Naive B cell (primary cell): Measurements from ENCODE around the gene KREMEN2. TPM values are rescaled to one million over a fixed set of nuclear protein-coding genes. Genes with fewer than 3 reads are reported as not detected.

Source experiments
- ATAC-seq, 2 donors: fragments of 150-1000 bp; cut with Tn5 transposase; 2 replicates each; pipeline ENCODE4 v1.10.0; 2021; ENCODE audit warnings: low read depth in 2 of 2, mild to moderate bottlenecking in 2 of 2, moderate library complexity in 2 of 2
- DNase-seq: peaks from one replicate; pipeline ENCODE4 v3.0.0; 2022
- H3K27ac Mint-ChIP-seq, 6 donors: one replicate each; pipeline ENCODE4 v1.8.0; 2020 to 2022; ENCODE audit warnings: mild to moderate bottlenecking in 6 of 6, mixed read lengths in 6 of 6, moderate library complexity in 5 of 6, inconsistent platforms in 2 of 6
- H3K27me3 Mint-ChIP-seq, 3 donors: one replicate each; pipeline ENCODE4 v1.8.0; 2021 to 2022; ENCODE audit warnings: mixed read lengths in 3 of 3, mild to moderate bottlenecking in 1 of 3
- H3K36me3 Mint-ChIP-seq, 2 donors: one replicate each; pipeline ENCODE4 v1.8.0; 2020 to 2022; ENCODE audit warnings: mixed read lengths in 2 of 2, inconsistent platforms in 1 of 2, mild to moderate bottlenecking in 1 of 2
- H3K4me1 Mint-ChIP-seq, 3 donors: one replicate each; pipeline ENCODE4 v1.8.0; 2020 to 2022; ENCODE audit warnings: mixed read lengths in 3 of 3, inconsistent platforms in 1 of 3, mild to moderate bottlenecking in 1 of 3, moderate library complexity in 1 of 3
- H3K4me3 Mint-ChIP-seq, 8 donors: one replicate each; pipeline ENCODE4 v1.8.0; 2020 to 2022; ENCODE audit warnings: mild to moderate bottlenecking in 8 of 8, mixed read lengths in 8 of 8, moderate library complexity in 8 of 8, inconsistent platforms in 2 of 8
- H3K9me3 Mint-ChIP-seq, 7 donors: one replicate each; pipeline ENCODE4 v1.8.0; 2020 to 2022; ENCODE audit warnings: mixed read lengths in 7 of 7, mild to moderate bottlenecking in 5 of 7, inconsistent platforms in 2 of 7, moderate library complexity in 1 of 7
- polyA plus RNA-seq, 6 donors: library from polyadenylated mRNA; unstranded; fragments of 300-500 nt; fragmentation: Illumina TruSeq; gene quantifications; one replicate each; pipeline ENCODE4 v1.2.3, GENCODE V29; 2021; ENCODE audit warnings: low read depth in 6 of 6

KREMEN2 gene
- polyA plus RNA-seq, 6 donors from 2014 or later, result 0.25 to 4.4 (median 1.2) TPM; not detected in 1

DNA sequence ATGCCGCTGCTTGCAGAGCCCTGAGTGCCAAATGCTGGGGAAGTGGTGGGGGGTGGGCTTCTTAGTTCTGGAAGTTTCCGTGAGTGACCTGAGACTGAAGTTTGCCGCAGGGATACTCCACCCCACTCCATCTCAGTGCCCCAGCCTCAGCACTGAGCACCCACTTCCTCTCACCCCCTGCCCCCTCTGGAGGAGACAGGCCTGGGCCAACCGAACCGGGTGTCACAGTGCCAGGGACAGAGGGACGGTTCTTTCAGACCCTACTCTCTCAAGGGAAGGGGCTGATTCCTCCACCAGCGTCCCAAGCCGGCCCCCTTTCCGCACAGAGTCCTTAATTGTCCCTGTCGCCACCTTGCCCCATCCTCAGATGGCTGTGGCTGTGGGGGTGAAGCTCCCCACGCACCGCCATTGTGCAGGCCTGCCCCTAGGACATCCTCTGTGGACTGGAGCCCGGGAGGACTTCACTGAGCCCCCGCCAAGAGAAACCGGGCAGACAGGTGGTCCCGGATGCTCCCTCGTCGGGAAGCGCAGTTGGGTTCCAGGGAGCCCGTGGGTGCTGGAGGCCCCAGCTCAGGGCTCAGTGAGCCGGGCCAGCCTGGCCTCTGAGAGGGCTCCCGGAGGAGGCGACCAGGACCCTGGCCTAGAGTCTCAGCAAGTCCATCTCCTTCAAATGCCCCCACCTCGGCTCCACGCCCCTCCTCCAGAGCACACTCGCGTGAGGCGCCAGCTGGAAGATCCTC lies 1.6 kb upstream of the KREMEN2 start:
- Mint-ChIP-seq H3K4me1 (peaks cover 19 to 31% (median 20%) of the 10 kb centered on the region in 3 donors), H3K27me3 (peaks cover 1 to 15% (median 4%) of the 10 kb centered on the region in 3 donors), H3K4me3 (peak overlapping the region; percentile 5 to 90 (median 68)), H3K9me3 (no peaks in the 10 kb centered on the region), H3K36me3 (no peaks in the 10 kb centered on the region), H3K27ac (no peak overlapping the region)
- DNase-seq (no peak), ATAC-seq (no peak)

- Mint-ChIP-seq H3K27me3 (peaks cover 0 to 21% (median 5%) of the 10 kb centered on the region in 3 donors), H3K27ac (peak overlapping the region in 2 of 6 donors; percentile 51 to 81), H3K36me3 (no peaks in the 10 kb centered on the region)
These were observed 877 bp upstream of the KREMEN2 start for GRCh38 chr16:2963074-2963722.

DNA sequence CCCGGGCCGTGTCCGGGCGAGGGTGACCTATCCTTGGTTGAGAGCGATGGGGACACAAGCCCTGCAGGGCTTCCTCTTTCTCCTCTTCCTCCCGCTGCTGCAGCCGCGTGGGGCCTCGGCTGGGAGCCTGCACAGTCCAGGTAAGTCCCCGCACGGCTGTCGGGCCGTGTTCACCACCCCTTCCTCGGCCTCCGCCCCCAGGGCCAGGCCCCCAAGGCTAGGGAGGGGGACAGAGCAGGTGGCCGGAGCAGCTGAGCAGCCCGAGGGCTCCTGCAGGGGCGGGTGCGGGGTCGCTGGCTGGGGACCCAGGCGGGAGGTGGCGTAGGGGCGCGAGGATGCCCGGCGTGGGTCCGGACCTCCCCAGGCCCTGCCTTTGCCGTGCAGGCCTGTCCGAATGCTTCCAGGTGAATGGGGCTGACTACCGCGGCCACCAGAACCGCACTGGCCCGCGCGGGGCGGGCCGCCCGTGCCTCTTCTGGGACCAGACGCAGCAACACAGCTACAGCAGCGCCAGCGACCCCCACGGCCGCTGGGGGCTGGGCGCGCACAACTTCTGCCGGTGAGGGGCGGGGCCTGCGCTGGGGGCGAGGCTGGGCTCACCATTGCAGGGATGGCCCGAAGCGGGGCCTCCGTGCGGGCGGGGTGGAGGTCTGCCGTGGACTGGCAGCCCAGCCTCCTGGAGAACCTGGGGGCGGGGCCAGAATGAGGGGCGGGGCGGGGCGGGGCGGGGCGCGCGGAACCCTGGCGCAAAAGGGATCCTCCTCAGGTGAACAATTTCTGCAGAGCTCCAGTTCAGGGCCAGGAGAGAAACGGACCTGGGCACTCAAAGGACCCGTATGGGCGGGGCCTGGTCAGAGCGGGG lies 631 bp downstream of the KREMEN2 start:
- Mint-ChIP-seq H3K4me3 (peak overlapping the region; percentile 83 to 94 (median 89)), H3K4me1 (peaks cover 30 to 43% (median 31%) of the 10 kb centered on the region in 3 donors), H3K9me3 (no peaks in the 10 kb centered on the region), H3K36me3 (no peaks in the 10 kb centered on the region), H3K27me3 (peaks cover 0 to 27% (median 10%) of the 10 kb centered on the region in 3 donors), H3K27ac (peak overlapping the region in 3 of 6 donors; percentile 56 to 81 (median 61))
- DNase-seq (peak; percentile 55), ATAC-seq (peak; percentile 24 to 27)

More at GRCh38 chr16:2963074-2963722, 877 bp upstream of the KREMEN2 start:
- Mint-ChIP-seq H3K4me1 (peaks cover 23 to 36% (median 25%) of the 10 kb centered on the region in 3 donors), H3K9me3 (no peaks in the 10 kb centered on the region), H3K4me3 (peak overlapping the region; percentile 83 to 94 (median 88))
- DNase-seq (peak; percentile 56), ATAC-seq (peak; percentile 36 to 44)

DNA sequence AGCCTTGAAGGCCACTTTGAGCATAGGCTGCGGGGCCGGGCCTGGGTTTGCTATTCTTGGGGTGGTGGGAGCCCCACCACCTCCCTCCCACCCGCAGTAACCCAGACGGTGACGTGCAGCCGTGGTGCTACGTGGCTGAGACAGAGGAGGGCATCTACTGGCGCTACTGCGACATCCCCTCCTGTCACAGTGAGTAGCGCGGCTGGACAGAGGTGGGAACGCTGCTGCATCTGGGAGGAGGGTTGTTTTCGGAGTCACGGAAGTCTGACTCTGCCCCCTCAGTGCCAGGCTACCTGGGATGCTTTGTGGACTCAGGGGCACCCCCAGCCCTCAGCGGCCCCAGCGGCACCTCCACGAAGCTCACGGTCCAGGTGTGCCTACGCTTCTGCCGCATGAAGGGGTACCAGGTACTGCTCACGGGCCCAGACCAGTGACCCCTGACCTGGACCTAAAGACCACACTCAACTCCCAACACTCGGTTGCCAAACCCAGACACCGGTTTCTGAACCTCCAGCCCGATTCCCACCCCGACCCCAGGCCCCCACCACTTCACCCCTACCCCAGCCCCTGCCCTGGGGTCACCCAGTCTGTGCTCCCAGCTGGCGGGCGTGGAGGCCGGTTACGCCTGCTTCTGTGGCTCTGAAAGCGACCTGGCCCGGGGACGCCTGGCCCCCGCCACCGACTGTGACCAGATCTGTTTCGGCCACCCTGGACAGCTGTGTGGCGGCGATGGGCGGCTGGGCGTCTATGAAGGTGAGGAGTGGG lies 2.1 kb downstream of the KREMEN2 start:
- no peak for ATAC-seq
- Mint-ChIP-seq H3K36me3 (no peaks in the 10 kb centered on the region), H3K4me1 (peaks cover 31 to 53% (median 36%) of the 10 kb centered on the region in 3 donors), H3K4me3 (peak overlapping the region in 4 of 8 donors; percentile 83 to 92 (median 88)), H3K27me3 (peaks cover 5 to 26% (median 10%) of the 10 kb centered on the region in 3 donors), H3K27ac (no peak overlapping the region), H3K9me3 (no peaks in the 10 kb centered on the region)
- no peak for DNase-seq

- H3K4me3 Mint-ChIP-seq, result no peak overlapping the region
- H3K27ac Mint-ChIP-seq, result no peak overlapping the region
- no peak for ATAC-seq
- no peaks in the 10 kb centered on the region for H3K36me3 Mint-ChIP-seq
- no peak for DNase-seq
- peaks cover 28 to 50% (median 34%) of the 10 kb centered on the region in 3 donors for H3K4me1 Mint-ChIP-seq
- H3K9me3 Mint-ChIP-seq, result no peaks in the 10 kb centered on the region
- peaks cover 8 to 27% (median 10%) of the 10 kb centered on the region in 3 donors for H3K27me3 Mint-ChIP-seq
These were observed 2.7 kb downstream of the KREMEN2 start for GRCh38 chr16:2966808-2967191.

DNA sequence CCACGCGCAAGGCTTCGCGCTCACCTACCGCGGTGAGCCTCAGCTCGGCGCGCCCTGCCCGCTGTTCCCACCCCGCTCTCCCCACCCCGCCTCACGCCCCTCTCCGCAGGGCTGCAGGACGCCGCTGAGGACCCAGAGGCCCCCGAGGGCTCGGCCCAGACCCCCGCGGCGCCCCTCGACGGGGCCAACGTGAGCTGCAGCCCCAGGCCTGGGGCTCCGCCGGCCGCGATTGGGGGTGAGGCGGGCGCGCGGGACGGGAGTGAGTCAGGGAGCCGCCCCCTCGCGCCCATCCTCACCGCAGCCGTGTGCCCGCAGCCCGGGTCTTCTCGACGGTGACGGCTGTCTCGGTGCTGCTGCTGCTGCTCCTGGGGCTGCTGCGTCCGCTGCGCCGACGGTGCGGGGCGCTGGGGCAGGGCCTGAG lies 3.1 kb downstream of the KREMEN2 start:
- Mint-ChIP-seq H3K4me1 (peaks cover 30 to 52% (median 31%) of the 10 kb centered on the region in 3 donors), H3K36me3 (no peaks in the 10 kb centered on the region)
- no peak for DNase-seq

DNA sequence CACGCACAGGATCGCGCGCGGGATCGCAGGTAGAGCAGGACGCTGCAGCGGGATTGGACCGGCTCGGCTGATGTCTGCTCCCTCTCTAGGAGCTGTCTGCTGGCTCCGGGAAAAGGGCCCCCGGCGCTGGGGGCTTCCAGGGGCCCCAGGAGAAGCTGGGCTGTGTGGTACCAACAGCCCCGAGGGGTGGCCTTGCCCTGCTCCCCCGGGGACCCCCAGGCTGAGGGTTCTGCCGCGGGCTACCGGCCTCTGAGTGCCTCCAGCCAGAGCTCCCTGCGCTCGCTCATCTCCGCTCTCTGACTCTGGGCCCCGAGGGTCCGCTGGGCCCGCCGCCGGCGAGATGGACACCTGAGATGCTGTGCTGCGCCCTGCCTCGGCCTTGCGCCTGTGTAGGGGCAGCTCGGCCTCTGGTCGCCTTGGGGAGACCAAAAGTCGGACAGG lies 3.7 kb downstream of the KREMEN2 start:
- peaks cover 7 to 37% (median 19%) of the 10 kb centered on the region in 3 donors for H3K27me3 Mint-ChIP-seq
- no peaks in the 10 kb centered on the region for H3K9me3 Mint-ChIP-seq
- DNase-seq (no peak), ATAC-seq (no peak)
- H3K4me3 Mint-ChIP-seq, result peak overlapping the region; percentile 44 to 88 (median 80)
- no peaks in the 10 kb centered on the region for H3K36me3 Mint-ChIP-seq
- H3K4me1 Mint-ChIP-seq, result peaks cover 29 to 56% (median 31%) of the 10 kb centered on the region in 3 donors
- H3K27ac Mint-ChIP-seq, result no peak overlapping the region

More for the DNA sequence above, 3.1 kb downstream of the KREMEN2 start:
- no peak overlapping the region for H3K27ac Mint-ChIP-seq
- H3K4me3 Mint-ChIP-seq, result peak overlapping the region in 2 of 8 donors; percentile 24 to 75
- ATAC-seq, result no peak
- H3K27me3 Mint-ChIP-seq, result peaks cover 7 to 32% (median 14%) of the 10 kb centered on the region in 3 donors
- H3K9me3 Mint-ChIP-seq, result no peaks in the 10 kb centered on the region

DNA sequence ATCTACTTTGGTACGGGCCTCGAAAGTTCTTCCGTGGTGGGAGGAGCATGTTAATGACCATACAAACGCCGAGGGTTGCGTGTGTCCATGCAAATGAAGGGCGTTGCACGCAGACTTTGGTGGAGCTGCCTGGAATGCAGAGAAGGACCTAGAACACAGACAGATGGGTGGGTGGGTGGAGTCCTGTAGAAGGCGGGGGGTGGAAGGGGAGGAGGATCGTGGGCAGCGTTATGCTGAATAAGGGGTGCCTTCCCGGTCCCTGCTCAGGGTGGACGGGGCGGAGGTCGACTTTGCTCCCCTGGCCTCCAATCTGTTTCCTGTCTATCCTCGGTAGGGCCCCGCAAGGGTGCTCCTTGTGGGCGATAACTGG lies 4.3 kb downstream of the KREMEN2 start:
- peaks cover 7 to 37% (median 20%) of the 10 kb centered on the region in 3 donors for H3K27me3 Mint-ChIP-seq
- no peaks in the 10 kb centered on the region for H3K9me3 Mint-ChIP-seq
- DNase-seq (no peak), ATAC-seq (no peak)
- H3K4me1 Mint-ChIP-seq, result peaks cover 29 to 50% (median 31%) of the 10 kb centered on the region in 3 donors
- H3K27ac Mint-ChIP-seq, result peak overlapping the region in 2 of 6 donors; percentile 50 to 83
- H3K36me3 Mint-ChIP-seq, result no peaks in the 10 kb centered on the region
- H3K4me3 Mint-ChIP-seq, result peak overlapping the region; percentile 75 to 88 (median 80)

GRCh38 chr16:2968738-2969544 lies 4.9 kb downstream of the KREMEN2 start, which contains the start of gene PAQR4:
TSS of gene PAQR4 (plus strand) at chr16:2969348. CDS start at chr16:2969675, 327 bp downstream.
- ATAC-seq (peak; percentile 77), DNase-seq (peak; percentile 84)
- H3K9me3 Mint-ChIP-seq, result no peaks in the 10 kb centered on the region
- peak within 1 kb of the TSS; percentile 75 to 88 (median 82) for H3K4me3 Mint-ChIP-seq
- peaks cover 25 to 44% (median 29%) of the 10 kb centered on the region in 3 donors for H3K4me1 Mint-ChIP-seq
- H3K36me3 Mint-ChIP-seq, result no peaks in the 10 kb centered on the region
- peaks cover 7 to 36% (median 20%) of the 10 kb centered on the region in 3 donors for H3K27me3 Mint-ChIP-seq
- peak within 1 kb of the TSS in 2 of 6 donors; percentile 65 to 83 for H3K27ac Mint-ChIP-seq

DNA sequence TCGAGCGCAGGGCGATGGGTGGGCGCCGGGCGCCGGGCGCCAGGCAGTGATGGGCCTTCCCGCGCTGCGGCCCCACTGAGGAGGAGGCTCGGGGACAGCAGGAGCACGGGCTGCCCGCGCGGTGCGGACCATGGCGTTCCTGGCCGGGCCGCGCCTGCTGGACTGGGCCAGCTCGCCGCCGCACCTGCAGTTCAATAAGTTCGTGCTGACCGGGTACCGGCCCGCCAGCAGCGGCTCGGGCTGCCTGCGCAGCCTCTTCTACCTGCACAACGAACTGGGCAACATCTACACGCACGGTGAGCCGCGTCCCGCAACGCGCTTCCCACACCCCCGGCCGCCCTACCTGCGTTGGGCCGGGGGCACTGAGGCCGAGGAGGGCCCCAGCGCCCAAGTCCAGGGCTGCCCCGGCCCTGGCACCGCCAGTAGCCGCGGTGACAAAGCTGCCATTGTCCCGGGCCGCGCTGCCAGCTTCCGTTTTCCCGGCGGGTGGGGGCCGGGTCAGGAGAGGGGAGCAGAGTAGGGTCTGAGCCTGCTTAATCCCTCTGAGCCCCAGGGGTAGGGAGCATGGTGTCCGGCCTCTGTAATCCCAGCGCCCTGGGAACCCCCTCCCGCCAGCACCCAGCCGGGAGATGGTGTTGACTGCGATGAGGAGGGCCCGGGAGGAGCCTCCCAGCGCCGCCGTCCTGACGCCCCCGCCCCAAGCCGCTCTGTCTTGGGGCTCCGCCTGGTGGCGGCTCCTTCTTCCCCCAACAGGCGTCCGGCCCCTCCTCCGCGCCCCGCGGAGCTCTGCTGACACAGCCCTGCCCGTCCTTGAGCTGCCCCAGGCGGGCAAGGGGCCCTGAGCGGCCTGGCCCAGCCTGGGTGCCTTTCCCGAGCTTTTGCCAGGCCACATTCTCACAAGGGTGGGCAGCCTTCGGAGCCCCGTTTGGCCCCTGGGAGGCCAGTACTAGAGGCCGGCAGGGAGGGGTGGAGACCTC lies 5.8 kb downstream of the KREMEN2 start:
- H3K27ac Mint-ChIP-seq, result no peak overlapping the region
- H3K9me3 Mint-ChIP-seq, result no peaks in the 10 kb centered on the region
- no peaks in the 10 kb centered on the region for H3K36me3 Mint-ChIP-seq
- peak overlapping the region; percentile 55 to 82 (median 74) for H3K4me3 Mint-ChIP-seq
- peak; percentile 49 to 54 for ATAC-seq
- H3K4me1 Mint-ChIP-seq, result peaks cover 19 to 40% (median 27%) of the 10 kb centered on the region in 3 donors
- H3K27me3 Mint-ChIP-seq, result peaks cover 7 to 31% (median 20%) of the 10 kb centered on the region in 3 donors
- DNase-seq, result peak; percentile 55

DNA sequence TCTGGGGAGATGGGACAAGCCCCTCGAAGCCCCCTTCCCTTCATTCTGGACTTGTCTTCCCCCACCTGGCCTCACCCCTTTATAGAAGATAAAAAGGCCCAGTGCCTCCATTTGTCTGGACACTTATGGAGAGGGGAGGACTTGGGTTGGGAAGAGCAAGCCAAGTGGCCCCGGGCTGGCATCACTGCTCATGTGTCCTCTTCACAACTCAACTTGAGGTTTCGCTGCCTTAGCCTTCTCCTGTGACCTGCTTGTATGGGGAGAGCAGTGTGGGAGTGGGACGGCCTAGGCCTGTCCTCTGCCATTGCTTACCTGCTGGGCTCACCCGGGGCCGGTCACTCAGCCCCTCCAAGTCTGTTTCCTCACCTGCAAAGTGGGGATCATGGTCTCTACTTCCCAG lies 6.5 kb downstream of the KREMEN2 start:
- no peaks in the 10 kb centered on the region for H3K9me3 Mint-ChIP-seq
- peaks cover 15 to 34% (median 22%) of the 10 kb centered on the region in 3 donors for H3K4me1 Mint-ChIP-seq
- H3K27ac Mint-ChIP-seq, result no peak overlapping the region
- ATAC-seq (no peak), DNase-seq (no peak)
- H3K4me3 Mint-ChIP-seq, result peak overlapping the region in 6 of 8 donors; percentile 64 to 82 (median 78)
- H3K27me3 Mint-ChIP-seq, result peaks cover 7 to 31% (median 20%) of the 10 kb centered on the region in 3 donors
- H3K36me3 Mint-ChIP-seq, result no peaks in the 10 kb centered on the region
